GM20000 (cell line): ENCODE measurements around the gene VIT.

Source experiments
- DNase-seq: peaks from one replicate; pipeline ENCODE4 v3.0.0; 2012; ENCODE audit warnings: low spot score
- TF ChIP-seq, protein P1 (sequence below): IDR thresholded peaks from 2 replicates; pipeline ENCODE4 v1.5.1; 2012; ENCODE audit warnings: mild to moderate bottlenecking, control low read depth; ENCODE audit errors: extremely low read depth, missing control alignments

VIT gene

DNA sequence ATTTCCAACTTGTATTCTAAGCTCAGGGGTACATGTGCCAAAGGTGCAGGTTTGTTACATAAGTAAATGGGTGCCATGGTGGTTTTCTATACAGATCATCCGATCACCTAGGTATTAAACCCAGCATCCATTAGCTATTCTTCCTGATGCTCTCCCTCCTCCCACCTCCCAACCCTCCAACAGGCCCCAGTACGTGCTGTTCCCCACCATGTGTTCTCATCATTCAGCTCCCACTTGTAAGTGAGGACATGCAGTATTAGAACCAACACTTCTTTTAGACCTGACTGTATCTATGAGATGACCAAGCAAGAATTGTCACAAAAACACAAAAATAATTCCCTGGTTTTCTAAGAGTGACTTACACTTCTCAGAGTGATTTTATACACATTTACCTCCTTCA lies 83.0 kb downstream of the VIT start:
- TF ChIP-seq, protein P1, sequence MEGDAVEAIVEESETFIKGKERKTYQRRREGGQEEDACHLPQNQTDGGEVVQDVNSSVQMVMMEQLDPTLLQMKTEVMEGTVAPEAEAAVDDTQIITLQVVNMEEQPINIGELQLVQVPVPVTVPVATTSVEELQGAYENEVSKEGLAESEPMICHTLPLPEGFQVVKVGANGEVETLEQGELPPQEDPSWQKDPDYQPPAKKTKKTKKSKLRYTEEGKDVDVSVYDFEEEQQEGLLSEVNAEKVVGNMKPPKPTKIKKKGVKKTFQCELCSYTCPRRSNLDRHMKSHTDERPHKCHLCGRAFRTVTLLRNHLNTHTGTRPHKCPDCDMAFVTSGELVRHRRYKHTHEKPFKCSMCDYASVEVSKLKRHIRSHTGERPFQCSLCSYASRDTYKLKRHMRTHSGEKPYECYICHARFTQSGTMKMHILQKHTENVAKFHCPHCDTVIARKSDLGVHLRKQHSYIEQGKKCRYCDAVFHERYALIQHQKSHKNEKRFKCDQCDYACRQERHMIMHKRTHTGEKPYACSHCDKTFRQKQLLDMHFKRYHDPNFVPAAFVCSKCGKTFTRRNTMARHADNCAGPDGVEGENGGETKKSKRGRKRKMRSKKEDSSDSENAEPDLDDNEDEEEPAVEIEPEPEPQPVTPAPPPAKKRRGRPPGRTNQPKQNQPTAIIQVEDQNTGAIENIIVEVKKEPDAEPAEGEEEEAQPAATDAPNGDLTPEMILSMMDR, result no peak
- no peak for DNase-seq

DNA sequence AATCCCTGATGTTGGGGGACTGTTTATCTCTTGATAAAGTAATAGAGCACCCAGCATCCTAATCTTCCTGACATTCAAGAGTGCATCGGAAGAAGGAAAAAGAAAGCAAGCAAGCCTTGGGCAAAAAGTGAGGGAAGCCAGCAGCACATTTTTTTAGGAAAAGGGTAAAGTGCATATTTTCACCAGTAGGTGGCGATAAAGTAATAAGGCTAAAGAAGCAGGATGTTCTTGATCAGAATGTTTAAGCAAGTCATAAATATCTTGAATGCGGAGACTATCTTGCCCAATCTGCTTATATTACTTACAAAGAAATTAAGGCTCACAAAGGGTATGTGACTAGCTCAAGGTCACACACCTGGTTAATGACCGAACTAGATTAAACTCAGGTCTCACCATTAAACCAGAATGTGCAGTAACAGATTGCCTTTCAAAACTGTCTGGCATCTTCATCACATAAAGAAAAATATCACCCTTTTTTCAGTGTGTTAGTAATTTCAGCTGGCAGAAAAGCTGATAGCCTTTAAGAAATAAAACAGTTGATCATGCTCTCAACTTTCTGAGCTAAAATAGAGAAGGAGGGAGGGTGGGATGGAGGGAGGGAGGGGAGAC lies 83.8 kb downstream of the VIT start:
- TF ChIP-seq, protein P1, result peak; percentile 62
- peak; percentile 53 for DNase-seq

DNA sequence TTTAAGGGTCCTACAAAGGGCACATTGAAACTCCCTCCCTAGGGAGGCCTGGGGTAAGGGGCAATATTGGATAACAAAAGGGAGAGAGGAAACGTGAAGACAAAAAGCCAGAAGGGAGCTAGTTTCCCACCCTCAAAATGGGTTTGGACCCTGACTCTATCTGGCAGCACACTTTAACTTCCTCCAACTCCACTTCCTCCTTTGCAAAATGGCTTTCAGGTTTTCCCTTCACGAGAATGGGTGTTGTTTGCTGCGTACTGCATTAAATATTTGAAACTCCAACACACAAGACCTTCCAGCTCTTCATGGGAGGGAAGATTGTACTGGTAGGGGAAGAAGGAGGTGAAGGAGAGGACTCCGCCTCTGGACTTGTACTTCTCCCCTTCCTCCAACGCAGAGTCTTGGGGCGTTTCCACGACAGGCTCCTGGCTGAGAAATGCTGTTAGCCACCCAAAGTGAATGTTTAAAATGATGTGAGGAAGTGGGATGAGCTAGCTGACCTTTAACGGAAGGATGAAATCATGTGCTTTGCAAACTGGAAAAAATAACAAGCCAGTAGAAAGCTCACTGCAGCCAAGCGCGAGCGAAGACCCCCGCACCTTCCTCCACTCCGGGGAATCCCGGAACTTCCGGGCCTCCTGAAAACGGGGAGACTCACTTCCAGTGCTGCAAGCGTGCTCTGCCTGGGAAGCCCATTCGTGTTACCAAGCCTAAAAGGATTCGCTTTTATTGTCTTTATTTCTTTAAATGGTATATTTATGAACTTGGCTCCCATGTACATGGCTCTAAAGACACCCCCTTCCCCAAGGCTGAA lies 85.6 kb downstream of the VIT start:
- TF ChIP-seq, protein P1, result no peak
- DNase-seq, result no peak

DNA sequence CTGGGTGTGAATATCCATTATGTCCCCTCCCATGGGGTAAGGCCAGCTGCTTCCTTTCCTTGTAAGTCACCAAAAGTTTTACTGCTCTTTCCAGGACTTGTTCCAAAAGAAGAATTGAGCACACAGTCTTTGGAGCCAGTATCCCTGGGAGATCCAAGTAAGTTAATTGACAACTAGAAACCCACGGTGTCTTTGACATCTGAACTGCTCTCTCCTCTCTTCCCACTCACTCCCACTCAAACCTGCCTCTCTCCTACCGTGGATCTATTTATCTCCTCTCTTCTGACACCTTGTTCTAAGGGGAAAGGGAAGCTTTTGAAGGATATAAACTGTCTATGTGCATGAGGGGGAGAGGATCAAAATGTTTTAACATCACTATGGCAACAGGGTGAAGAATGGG lies 86.7 kb downstream of the VIT start:
- TF ChIP-seq, protein P1, result no peak
- no peak for DNase-seq

DNA sequence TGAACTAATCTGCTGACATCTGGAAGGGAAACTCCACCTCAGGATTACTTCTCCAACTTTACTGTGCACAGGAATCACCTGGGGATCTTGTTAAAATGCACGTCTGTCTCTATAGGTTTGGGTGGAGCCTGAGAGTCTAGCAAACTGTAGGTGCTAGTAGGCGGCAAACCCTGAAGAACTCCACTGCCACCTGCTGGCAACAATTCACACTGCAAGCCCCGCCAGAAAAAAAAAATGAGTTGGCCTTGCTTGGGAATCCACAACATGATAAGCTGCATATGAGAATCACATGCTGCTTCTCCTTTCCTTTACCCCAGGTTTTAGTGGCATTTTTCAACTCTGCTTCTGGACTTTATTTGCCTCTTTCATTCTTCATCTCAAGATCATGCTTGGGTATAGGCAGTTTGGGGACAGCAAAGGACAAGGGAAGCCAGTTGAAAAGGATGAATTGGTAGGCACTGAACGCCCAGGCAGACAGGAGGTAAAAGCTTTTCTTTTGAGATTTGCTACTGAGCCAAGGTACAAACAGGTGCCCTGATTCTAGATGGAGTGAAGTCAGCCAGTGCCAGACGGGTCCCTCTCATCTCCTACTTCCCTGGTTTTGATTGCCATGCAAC lies 88.8 kb downstream of the VIT start:
- peak; percentile 71 for DNase-seq
- TF ChIP-seq, protein P1, result peak; percentile 89

DNA sequence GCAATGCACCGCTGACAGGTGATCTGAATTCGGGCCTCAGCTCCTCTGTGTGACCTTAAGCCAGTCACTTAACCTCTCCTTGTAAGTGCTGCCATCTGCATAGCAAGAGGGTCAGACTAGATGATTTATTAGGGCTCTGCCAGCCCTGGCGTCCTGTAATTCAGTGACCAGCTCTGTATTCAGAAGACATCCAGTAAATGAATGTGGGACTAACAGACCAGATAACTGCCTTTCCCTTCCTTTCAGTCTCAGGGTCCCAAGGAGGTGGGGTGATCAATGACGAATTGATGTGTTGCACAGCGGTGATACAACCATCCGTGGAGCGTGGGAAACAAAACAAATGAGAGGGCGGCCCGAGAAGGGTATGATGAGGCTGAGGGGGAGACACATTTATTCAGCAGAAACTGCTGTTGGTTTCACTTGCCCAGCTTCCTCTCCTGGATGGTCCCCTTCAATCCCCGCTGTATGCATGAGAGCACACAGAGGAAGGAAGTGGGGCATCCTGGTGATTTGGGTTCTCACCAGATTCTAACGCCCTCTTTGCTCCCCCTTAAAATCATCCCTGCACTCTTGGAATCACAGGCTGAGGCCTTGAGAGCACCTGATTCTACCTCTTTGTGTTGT lies 92.8 kb downstream of the VIT start:
- TF ChIP-seq, protein P1, result no peak
- DNase-seq, result no peak

DNA sequence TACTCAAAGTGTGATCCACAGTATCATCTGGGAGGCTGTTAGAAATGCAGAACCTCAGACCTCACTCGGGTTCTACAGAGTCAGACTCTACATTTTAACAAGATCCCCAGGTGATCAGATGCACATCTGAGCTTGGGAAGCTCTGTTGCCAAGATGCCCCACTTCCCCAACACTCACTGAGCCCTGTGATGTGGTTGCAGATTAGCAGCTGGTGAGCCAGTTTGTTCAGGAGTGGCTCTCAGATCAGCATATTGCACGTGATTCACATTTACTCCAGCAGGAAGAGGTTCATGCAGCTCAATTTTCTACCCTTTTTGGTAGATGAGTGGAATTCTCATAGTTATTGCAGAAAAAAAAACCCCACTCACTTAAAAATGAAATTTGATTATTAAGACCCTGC lies 96.4 kb downstream of the VIT start:
- no peak for DNase-seq
- TF ChIP-seq, protein P1, result no peak
